Measurements from ENCODE around the gene TCAP. TPM values are rescaled to one million over a fixed set of nuclear protein-coding genes. Genes with fewer than 3 reads are reported as not detected.

TCAP gene
- total and polyA plus RNA-seq, 10 of the 15 experiments (the other 5 are each of a cell fraction or from before 2014, with no cell fraction given) = 0.17 to 1.0 (median 0.36) TPM; not detected in 3

DNA sequence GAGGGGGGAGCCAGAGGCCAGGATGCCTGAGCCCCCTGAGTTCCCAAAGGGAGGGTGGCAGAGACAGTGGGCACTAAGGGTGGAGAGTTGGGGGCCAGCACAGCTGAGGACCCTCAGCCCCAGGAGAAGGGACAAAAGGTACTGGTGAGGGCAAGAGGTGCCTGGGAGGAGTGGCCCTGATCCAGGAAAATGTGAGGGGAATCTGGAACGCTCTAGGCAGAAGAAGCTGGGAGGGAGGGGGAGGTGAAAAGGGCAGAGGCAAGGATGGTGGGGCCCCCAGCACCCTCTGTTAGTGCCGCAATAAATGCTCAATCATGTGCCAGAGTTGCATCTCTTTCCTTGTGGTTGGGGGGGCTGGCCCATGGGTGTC, 1.1 kb downstream of the TCAP start (continued):
- TF ChIP-seq, protein P1, sequence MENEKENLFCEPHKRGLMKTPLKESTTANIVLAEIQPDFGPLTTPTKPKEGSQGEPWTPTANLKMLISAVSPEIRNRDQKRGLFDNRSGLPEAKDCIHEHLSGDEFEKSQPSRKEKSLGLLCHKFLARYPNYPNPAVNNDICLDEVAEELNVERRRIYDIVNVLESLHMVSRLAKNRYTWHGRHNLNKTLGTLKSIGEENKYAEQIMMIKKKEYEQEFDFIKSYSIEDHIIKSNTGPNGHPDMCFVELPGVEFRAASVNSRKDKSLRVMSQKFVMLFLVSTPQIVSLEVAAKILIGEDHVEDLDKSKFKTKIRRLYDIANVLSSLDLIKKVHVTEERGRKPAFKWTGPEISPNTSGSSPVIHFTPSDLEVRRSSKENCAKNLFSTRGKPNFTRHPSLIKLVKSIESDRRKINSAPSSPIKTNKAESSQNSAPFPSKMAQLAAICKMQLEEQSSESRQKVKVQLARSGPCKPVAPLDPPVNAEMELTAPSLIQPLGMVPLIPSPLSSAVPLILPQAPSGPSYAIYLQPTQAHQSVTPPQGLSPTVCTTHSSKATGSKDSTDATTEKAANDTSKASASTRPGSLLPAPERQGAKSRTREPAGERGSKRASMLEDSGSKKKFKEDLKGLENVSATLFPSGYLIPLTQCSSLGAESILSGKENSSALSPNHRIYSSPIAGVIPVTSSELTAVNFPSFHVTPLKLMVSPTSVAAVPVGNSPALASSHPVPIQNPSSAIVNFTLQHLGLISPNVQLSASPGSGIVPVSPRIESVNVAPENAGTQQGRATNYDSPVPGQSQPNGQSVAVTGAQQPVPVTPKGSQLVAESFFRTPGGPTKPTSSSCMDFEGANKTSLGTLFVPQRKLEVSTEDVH (IDR thresholded peaks at IDR 0.05; ENCODE audit: low read depth, partially characterized antibody) = no peak
- TF ChIP-seq, protein P2, sequence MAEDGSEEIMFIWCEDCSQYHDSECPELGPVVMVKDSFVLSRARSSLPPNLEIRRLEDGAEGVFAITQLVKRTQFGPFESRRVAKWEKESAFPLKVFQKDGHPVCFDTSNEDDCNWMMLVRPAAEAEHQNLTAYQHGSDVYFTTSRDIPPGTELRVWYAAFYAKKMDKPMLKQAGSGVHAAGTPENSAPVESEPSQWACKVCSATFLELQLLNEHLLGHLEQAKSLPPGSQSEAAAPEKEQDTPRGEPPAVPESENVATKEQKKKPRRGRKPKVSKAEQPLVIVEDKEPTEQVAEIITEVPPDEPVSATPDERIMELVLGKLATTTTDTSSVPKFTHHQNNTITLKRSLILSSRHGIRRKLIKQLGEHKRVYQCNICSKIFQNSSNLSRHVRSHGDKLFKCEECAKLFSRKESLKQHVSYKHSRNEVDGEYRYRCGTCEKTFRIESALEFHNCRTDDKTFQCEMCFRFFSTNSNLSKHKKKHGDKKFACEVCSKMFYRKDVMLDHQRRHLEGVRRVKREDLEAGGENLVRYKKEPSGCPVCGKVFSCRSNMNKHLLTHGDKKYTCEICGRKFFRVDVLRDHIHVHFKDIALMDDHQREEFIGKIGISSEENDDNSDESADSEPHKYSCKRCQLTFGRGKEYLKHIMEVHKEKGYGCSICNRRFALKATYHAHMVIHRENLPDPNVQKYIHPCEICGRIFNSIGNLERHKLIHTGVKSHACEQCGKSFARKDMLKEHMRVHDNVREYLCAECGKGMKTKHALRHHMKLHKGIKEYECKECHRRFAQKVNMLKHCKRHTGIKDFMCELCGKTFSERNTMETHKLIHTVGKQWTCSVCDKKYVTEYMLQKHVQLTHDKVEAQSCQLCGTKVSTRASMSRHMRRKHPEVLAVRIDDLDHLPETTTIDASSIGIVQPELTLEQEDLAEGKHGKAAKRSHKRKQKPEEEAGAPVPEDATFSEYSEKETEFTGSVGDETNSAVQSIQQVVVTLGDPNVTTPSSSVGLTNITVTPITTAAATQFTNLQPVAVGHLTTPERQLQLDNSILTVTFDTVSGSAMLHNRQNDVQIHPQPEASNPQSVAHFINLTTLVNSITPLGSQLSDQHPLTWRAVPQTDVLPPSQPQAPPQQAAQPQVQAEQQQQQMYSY (CRISPR knock-in tag; IDR thresholded peaks at IDR 0.05) = no peak
- TF ChIP-seq FOS (IDR thresholded peaks at IDR 0.05; ENCODE audit: borderline replicate concordance, extremely low read depth, insufficient read length) = no peak
- TF ChIP-seq NR2C1 (IDR thresholded peaks at IDR 0.05) = no peak
